A673 (cell line): Measurements from ENCODE around the gene CCSER1. TPM values are rescaled to one million over a fixed set of nuclear protein-coding genes. Genes with fewer than 3 reads are reported as not detected.

Experiments
- BruUV-seq: library from RNA; stranded (reverse); fragments of 400-500 nt; replicated peaks from 2 replicates; lab custom pipeline; 2021; lab: Mats Ljungman, UMichigan
- CTCF ChIA-PET: fragments of 300-600 bp; sonication (Branson Sonifier 250); formaldehyde crosslinking; loops from one replicate; lab custom pipeline; 2022; ENCODE audit warnings: antibody characterized with exemption; lab: Charles Lee
- POLR2A ChIA-PET: fragments of 300-600 bp; sonication (Branson Sonifier 250); formaldehyde crosslinking; loops from one replicate; lab custom pipeline; 2022; ENCODE audit warnings: antibody characterized with exemption; ENCODE audit not compliant: low non-redundant PET; lab: Charles Lee
- DNase-seq: peaks from one replicate; pipeline ENCODE4 v3.0.0-alpha.2; 2015; ENCODE audit warnings: low spot score
- H3K27ac ChIP-seq: fragments of 200-600 bp; sonication (generic); 2 replicates; pipeline ENCODE4 v1.5.1; 2016; ENCODE audit warnings: mixed run types, low read depth, mild to moderate bottlenecking, mixed read lengths, antibody characterized with exemption, low read length; ENCODE audit not compliant: poor library complexity, severe bottlenecking
- H3K27me3 ChIP-seq: fragments of 200-600 bp; sonication (generic); replicated peaks from 2 replicates; pipeline ENCODE4 v1.6.1; 2017; ENCODE audit warnings: mixed run types, low read depth, mild to moderate bottlenecking, mixed read lengths, antibody characterized with exemption, low read length; ENCODE audit not compliant: insufficient read depth, poor library complexity
- H3K36me3 ChIP-seq: fragments of 200-600 bp; sonication (generic); 2 replicates; pipeline ENCODE4 v1.6.1; 2016; ENCODE audit warnings: mixed run types, mild to moderate bottlenecking, mixed read lengths, antibody characterized with exemption, low read length; ENCODE audit not compliant: insufficient read depth, poor library complexity, severe bottlenecking
- H3K4me1 ChIP-seq: fragments of 200-600 bp; sonication (generic); 2 replicates; pipeline ENCODE4 v1.6.1; 2017; ENCODE audit warnings: mixed run types, mild to moderate bottlenecking, mixed read lengths, antibody characterized with exemption, low read length; ENCODE audit not compliant: insufficient read depth, poor library complexity, severe bottlenecking
- H3K4me3 ChIP-seq: fragments of 200-600 bp; sonication (generic); 2 replicates; pipeline ENCODE4 v1.5.1; 2016; ENCODE audit warnings: low read depth, mixed run types, mild to moderate bottlenecking, mixed read lengths, low read length; ENCODE audit not compliant: poor library complexity, severe bottlenecking
- H3K9me3 ChIP-seq: fragments of 200-600 bp; sonication (generic); 2 replicates; pipeline ENCODE4 v1.6.1; 2016; ENCODE audit warnings: mixed run types, low read depth, mild to moderate bottlenecking, mixed read lengths, antibody characterized with exemption, low read length; ENCODE audit not compliant: poor library complexity, severe bottlenecking
- CTCF ChIP-seq: fragments of 300-800, 200-600 bp; sonication (generic); conservative IDR thresholded peaks from 2 replicates; pipeline ENCODE4 v1.5.1; 2017; ENCODE audit warnings: low read depth, mild to moderate bottlenecking, antibody characterized with exemption, low read length, moderate library complexity, mixed read lengths
- EZH2 ChIP-seq: fragments of 200-600 bp; sonication (generic); IDR thresholded peaks from 2 replicates; pipeline ENCODE4 v1.6.1; 2017; ENCODE audit warnings: borderline replicate concordance, low read depth, mild to moderate bottlenecking, mixed read lengths, antibody characterized with exemption, low read length; ENCODE audit not compliant: poor library complexity, severe bottlenecking
- intact Hi-C: fragments of 100-400 bp; cut with micrococcal nuclease; formaldehyde crosslinking; loops from one replicate; pipeline ENCODE4 v1.10.0; 2022; ENCODE audit not compliant: unreplicated experiment
- total RNA-seq: library from RNA; stranded (reverse); gene quantifications from 2 replicates; pipeline ENCODE4 v1.2.3, GENCODE V29; 2021

Gene CCSER1
- total RNA-seq, 1 experiment from 2014 or later = not detected

- H3K36me3 ChIP-seq = no peaks in the 10 kb centered on the region
- no peaks in the 10 kb centered on the region for H3K27me3 ChIP-seq
- BruUV-seq = no TSS peak
- ChIA-PET CTCF (no interaction called here), POLR2A (no interaction called here)
- H3K27ac ChIP-seq = no peak overlapping the region
- no peak for DNase-seq
- TF ChIP-seq EZH2 (no peak), CTCF (no peak)
- no peak overlapping the region for H3K4me3 ChIP-seq
- intact Hi-C loops = no loop called here
- no peaks in the 10 kb centered on the region for H3K4me1 ChIP-seq
- H3K9me3 ChIP-seq = no peaks in the 10 kb centered on the region
Observed at GRCh38 chr4:90190525-90190924, 63.3 kb downstream of the CCSER1 start.

DNA sequence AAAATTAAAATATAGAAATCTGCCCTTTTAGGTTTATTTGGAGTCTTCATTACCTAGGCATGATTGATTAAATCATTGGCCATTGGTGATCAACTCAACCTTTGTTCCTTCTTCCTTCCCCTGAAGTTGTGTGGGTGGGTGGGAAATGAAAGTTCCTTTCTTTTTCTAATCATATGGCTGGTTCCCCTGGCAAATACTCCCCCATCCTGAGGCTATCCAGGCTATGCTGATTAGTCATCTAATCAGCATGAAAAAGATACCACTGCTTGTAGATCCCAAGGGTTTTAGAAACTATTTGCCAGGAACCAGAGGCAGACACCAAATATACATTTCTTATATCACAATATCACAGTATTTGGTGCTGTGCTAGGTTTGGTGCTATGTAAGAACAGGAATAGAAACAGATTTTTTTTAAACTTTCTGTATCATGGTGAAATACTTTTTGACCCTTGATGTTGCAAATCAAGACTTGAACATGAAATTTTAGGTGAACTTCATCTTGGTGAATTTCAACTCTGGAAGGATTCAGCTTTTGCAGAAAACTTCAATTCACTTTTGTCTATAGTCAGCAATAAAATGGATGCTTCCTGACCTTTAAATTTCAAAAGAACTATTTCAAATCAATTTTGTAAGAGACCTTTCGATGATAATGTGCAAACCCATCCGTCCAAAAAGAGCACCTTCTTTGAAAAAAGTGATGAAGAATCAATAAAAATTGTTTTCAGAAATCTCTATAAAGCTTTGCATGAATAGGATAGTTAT, 71.1 kb downstream of the CCSER1 start:
- Histone ChIP-seq H3K9me3 (no peaks in the 10 kb centered on the region), H3K27me3 (no peaks in the 10 kb centered on the region), H3K27ac (no peak overlapping the region), H3K4me1 (no peaks in the 10 kb centered on the region), H3K36me3 (no peaks in the 10 kb centered on the region), H3K4me3 (no peak overlapping the region)
- ChIA-PET CTCF (no interaction called here), POLR2A (no interaction called here)
- intact Hi-C loops = no loop called here
- no peak for TF ChIP-seq CTCF
- TF ChIP-seq EZH2 = no peak
- peak; percentile 1 for DNase-seq
- BruUV-seq = no TSS peak

GRCh38 chr4:90207887-90208454, 80.8 kb downstream of the CCSER1 start:
- intact Hi-C loops = no loop called here
- DNase-seq = no peak
- no peak overlapping the region for H3K4me3 ChIP-seq
- ChIA-PET CTCF (no interaction called here), POLR2A (no interaction called here)
- no peaks in the 10 kb centered on the region for H3K36me3 ChIP-seq
- no TSS peak for BruUV-seq
- H3K9me3 ChIP-seq = no peaks in the 10 kb centered on the region
- H3K4me1 ChIP-seq = no peaks in the 10 kb centered on the region
- H3K27me3 ChIP-seq = no peaks in the 10 kb centered on the region
- no peak overlapping the region for H3K27ac ChIP-seq
- no peak for TF ChIP-seq EZH2
- TF ChIP-seq CTCF = no peak
